Measurements from ENCODE around the gene POC1A. TPM values are rescaled to one million over a fixed set of nuclear protein-coding genes. Genes with fewer than 3 reads are reported as not detected.
"Not testable (repeated sequence)": the region's sequence is repeated elsewhere in the genome, so short reads cannot be mapped to it uniquely, and the experiment has no call there.

Gene POC1A
- total and polyA plus RNA-seq, 10 donors: 1.6 to 4.4 (median 2.9) TPM

DNA sequence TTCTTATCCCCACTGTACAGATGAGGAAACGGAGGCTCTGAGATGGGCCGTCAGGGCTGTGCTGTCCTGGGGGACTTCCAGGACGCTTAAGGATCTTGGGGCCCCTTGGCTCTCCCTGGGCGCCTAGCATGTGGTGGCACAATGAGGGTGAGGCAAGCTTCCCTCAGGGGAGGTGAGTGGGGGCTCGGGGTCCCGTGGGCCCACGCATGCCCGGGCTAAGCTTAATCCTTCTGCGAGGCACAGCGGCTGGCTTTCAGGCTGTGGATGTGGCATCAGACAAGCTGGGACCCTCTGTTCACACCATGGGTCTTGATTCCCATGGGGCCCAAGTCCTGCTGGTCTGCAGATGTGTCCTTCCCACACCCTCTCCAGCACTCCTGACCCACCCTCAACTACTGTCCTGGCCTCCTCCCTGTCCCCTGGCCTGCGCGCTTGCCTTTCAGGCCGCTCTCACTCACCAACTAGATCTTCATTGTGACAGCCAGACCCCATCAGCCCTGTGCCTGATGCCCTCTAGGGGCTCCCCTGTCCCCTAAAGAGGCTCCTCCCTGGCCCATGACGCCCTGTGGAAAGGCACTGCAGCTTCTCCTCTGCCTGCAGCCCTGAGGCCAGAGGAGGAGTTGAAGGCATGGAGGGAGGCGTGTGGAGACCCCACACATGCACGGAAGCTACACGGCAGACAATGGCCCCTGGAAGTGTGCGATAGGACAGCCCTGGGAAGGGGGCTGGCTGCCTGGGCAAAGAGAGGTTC, 109.2 kb downstream of the POC1A start:
- peak overlapping the region in 1 of 8 donors; percentile 30 for H3K27ac ChIP-seq
- H3K4me1 ChIP-seq: peaks cover 25 to 60% (median 43%) of the 10 kb centered on the region in 6 donors

GRCh38 chr3:52043750-52044149, 110.5 kb downstream of the POC1A start:
- Histone ChIP-seq H3K4me1 (peaks cover 15 to 54% (median 31%) of the 10 kb centered on the region in 6 donors), H3K4me3 (no peak overlapping the region), H3K27me3 (replicated peaks in 1 of 7) (no peaks in the 10 kb centered on the region), H3K27ac (no peak overlapping the region), H3K9me3 (no peaks in the 10 kb centered on the region), H3K36me3 (peaks cover 0 to 15% (median 4%) of the 10 kb centered on the region in 6 donors)
- TF ChIP-seq POLR2A (IDR thresholded peaks at IDR 0.05) (no peak), POLR2AphosphoS5 (IDR thresholded peaks at IDR 0.05) (no peak)
- no peak for DNase-seq
- intact Hi-C loops (cut with DNase I; ENCODE audit: low total_unique reads): no loop called here
- 80 to 90% (median 85%) methylated on average over 6 of the region's 6 CpGs for WGBS, 5 donors

More for the DNA sequence above, 109.2 kb downstream of the POC1A start:
- Histone ChIP-seq H3K36me3 (peaks cover 2 to 28% (median 16%) of the 10 kb centered on the region in 6 donors), H3K4me3 (no peak overlapping the region), H3K27me3 (replicated peaks in 1 of 7) (no peaks in the 10 kb centered on the region), H3K9me3 (no peaks in the 10 kb centered on the region)
- intact Hi-C loops (cut with DNase I; ENCODE audit: low total_unique reads): no loop called here
- 88 to 95% (median 92%) methylated on average over 12 to 18 of the region's 18 CpGs for WGBS, 5 donors
- DNase-seq: no peak
- TF ChIP-seq POLR2AphosphoS5 (IDR thresholded peaks at IDR 0.05) (no peak), POLR2A (IDR thresholded peaks at IDR 0.05) (no peak)
- TF ChIP-seq, protein P1, sequence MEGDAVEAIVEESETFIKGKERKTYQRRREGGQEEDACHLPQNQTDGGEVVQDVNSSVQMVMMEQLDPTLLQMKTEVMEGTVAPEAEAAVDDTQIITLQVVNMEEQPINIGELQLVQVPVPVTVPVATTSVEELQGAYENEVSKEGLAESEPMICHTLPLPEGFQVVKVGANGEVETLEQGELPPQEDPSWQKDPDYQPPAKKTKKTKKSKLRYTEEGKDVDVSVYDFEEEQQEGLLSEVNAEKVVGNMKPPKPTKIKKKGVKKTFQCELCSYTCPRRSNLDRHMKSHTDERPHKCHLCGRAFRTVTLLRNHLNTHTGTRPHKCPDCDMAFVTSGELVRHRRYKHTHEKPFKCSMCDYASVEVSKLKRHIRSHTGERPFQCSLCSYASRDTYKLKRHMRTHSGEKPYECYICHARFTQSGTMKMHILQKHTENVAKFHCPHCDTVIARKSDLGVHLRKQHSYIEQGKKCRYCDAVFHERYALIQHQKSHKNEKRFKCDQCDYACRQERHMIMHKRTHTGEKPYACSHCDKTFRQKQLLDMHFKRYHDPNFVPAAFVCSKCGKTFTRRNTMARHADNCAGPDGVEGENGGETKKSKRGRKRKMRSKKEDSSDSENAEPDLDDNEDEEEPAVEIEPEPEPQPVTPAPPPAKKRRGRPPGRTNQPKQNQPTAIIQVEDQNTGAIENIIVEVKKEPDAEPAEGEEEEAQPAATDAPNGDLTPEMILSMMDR (IDR thresholded peaks at IDR 0.05 in 8 of 11, conservative IDR thresholded peaks at IDR 0.05 in 3 of 11): no peak

GRCh38 chr3:52043039-52043438, 111.2 kb downstream of the POC1A start:
- DNase-seq; H3K9me3 ChIP-seq; H3K27me3 ChIP-seq (replicated peaks in 1 of 7); H3K36me3 ChIP-seq; H3K27ac ChIP-seq; H3K4me3 ChIP-seq; intact Hi-C loops (cut with DNase I; ENCODE audit: low total_unique reads): not testable (repeated sequence)
- peaks cover 12 to 47% (median 24%) of the 10 kb centered on the region in 6 donors for H3K4me1 ChIP-seq
- WGBS, 5 donors: 80 to 100% (median 89%) methylated on average over 1 of the region's 1 CpG

DNA sequence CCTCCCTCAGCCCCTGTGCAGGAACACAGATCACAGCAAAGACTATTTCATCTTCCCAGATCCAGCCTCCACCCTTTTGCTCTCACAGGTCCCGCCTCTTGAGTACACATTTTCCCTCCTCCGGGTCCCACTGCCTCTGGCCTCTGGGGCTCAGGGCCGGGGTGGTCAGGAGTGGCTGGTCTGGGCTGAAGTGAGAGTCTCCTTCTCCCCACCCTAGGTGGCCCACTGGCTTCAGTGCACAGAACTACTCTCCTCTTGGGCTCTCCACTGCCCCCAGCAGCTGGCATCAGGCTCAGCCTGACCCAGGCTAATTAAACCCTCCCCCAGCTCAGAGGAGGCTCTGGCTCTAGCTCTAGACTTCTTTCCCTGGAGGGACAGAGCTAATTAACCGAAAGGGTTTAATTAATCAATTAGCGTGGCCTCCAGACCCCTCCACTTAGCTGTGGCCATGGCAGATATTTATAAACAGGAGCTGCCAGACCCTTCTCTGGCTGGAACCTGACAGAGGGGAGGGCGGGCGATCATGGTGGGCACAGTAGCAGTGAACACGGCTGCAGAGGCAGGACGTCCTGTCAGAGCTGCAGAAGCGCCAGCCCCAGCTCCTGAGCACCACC, 113.0 kb downstream of the POC1A start:
- DNase-seq: no peak
- WGBS, 5 donors: 81 to 85% (median 84%) methylated on average over 5 to 10 of the region's 10 CpGs
- TF ChIP-seq, protein P1 (IDR thresholded peaks at IDR 0.05 in 8 of 11, conservative IDR thresholded peaks at IDR 0.05 in 3 of 11): peak in 2 of 11 experiments; percentile 11 to 16
- TF ChIP-seq POLR2AphosphoS5 (IDR thresholded peaks at IDR 0.05): no peak
- intact Hi-C loops (cut with DNase I; ENCODE audit: low total_unique reads): no loop called here
- peaks cover 0 to 29% (median 6%) of the 10 kb centered on the region in 6 donors for H3K4me1 ChIP-seq
- peak overlapping the region in 1 of 8 donors; percentile 51 for H3K27ac ChIP-seq
- H3K27me3 ChIP-seq (replicated peaks in 1 of 7): no peaks in the 10 kb centered on the region
- no peak overlapping the region for H3K4me3 ChIP-seq
- H3K9me3 ChIP-seq: no peaks in the 10 kb centered on the region
- H3K36me3 ChIP-seq: no peaks in the 10 kb centered on the region

- no peaks in the 10 kb centered on the region for H3K36me3 ChIP-seq
- H3K9me3 ChIP-seq: no peaks in the 10 kb centered on the region
- no peaks in the 10 kb centered on the region for H3K27me3 ChIP-seq (replicated peaks in 1 of 7)
- peaks cover 0 to 25% (median 4%) of the 10 kb centered on the region in 6 donors for H3K4me1 ChIP-seq
- no peak for TF ChIP-seq POLR2AphosphoS5 (IDR thresholded peaks at IDR 0.05)
- TF ChIP-seq POLR2A (IDR thresholded peaks at IDR 0.05): no peak
- TF ChIP-seq, protein P1 (IDR thresholded peaks at IDR 0.05 in 8 of 11, conservative IDR thresholded peaks at IDR 0.05 in 3 of 11): no peak
- intact Hi-C loops (cut with DNase I; ENCODE audit: low total_unique reads): no loop called here
- 81 to 86% (median 82%) methylated on average over 8 of the region's 8 CpGs for WGBS, 5 donors
- peak overlapping the region in 1 of 8 donors; percentile 51 for H3K27ac ChIP-seq
- H3K4me3 ChIP-seq: no peak overlapping the region
- DNase-seq: no peak
Observed at GRCh38 chr3:52040600-52040999, 113.6 kb downstream of the POC1A start.
